Neural progenitor cell (in vitro differentiated cells): ENCODE measurements around the gene FASN.

Source experiments
- EZH2 ChIP-seq: fragments of 200-600 bp; sonication (generic); IDR thresholded peaks from 2 replicates; pipeline ENCODE4 v1.6.1; 2017; ENCODE audit warnings: antibody characterized with exemption, mild to moderate bottlenecking, moderate library complexity
- TF ChIP-seq, protein P1 (sequence below): fragments of 200-600 bp; sonication (generic); IDR thresholded peaks from 2 replicates; pipeline ENCODE4 v1.5.1; 2017; ENCODE audit warnings: antibody characterized with exemption, mild to moderate bottlenecking

- TF ChIP-seq, protein P1, sequence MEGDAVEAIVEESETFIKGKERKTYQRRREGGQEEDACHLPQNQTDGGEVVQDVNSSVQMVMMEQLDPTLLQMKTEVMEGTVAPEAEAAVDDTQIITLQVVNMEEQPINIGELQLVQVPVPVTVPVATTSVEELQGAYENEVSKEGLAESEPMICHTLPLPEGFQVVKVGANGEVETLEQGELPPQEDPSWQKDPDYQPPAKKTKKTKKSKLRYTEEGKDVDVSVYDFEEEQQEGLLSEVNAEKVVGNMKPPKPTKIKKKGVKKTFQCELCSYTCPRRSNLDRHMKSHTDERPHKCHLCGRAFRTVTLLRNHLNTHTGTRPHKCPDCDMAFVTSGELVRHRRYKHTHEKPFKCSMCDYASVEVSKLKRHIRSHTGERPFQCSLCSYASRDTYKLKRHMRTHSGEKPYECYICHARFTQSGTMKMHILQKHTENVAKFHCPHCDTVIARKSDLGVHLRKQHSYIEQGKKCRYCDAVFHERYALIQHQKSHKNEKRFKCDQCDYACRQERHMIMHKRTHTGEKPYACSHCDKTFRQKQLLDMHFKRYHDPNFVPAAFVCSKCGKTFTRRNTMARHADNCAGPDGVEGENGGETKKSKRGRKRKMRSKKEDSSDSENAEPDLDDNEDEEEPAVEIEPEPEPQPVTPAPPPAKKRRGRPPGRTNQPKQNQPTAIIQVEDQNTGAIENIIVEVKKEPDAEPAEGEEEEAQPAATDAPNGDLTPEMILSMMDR: no peak
- TF ChIP-seq EZH2: no peak
These were observed 2.7 kb upstream of the FASN start for GRCh38 chr17:82100502-82101298.
